Measurements from ENCODE around the gene MED12L. TPM values are rescaled to one million over a fixed set of nuclear protein-coding genes. Genes with fewer than 3 reads are reported as not detected.

The MED12L gene
- polyA plus RNA-seq, 1 donor, result 9.7 TPM

GRCh38 chr3:151256749-151257148 lies 171.3 kb downstream of the MED12L start:
- no peak for DNase-seq

GRCh38 chr3:151259664-151260063 lies 174.2 kb downstream of the MED12L start:
- DNase-seq, result no peak

- no peak for DNase-seq
Observed at GRCh38 chr3:151262871-151263525, 177.5 kb downstream of the MED12L start.

- DNase-seq, result no peak
Observed at GRCh38 chr3:151264605-151265004, 179.1 kb downstream of the MED12L start.

GRCh38 chr3:151265166-151265565 lies 179.7 kb downstream of the MED12L start:
- no peak for DNase-seq

GRCh38 chr3:151265866-151266265 lies 180.4 kb downstream of the MED12L start:
- DNase-seq, result no peak

GRCh38 chr3:151267066-151267465 lies 181.6 kb downstream of the MED12L start:
- DNase-seq, result no peak

GRCh38 chr3:151268267-151269235 lies 183.1 kb downstream of the MED12L start:
- no peak for DNase-seq

GRCh38 chr3:151269631-151270030 lies 184.2 kb downstream of the MED12L start:
- DNase-seq, result peak; percentile 45

GRCh38 chr3:151275091-151275490 lies 189.6 kb downstream of the MED12L start:
- DNase-seq, result no peak

- no peak for DNase-seq
Observed at GRCh38 chr3:151276038-151276686, 190.7 kb downstream of the MED12L start.

GRCh38 chr3:151276687-151277042 lies 191.2 kb downstream of the MED12L start:
- DNase-seq, result no peak

GRCh38 chr3:151278230-151278629 lies 192.8 kb downstream of the MED12L start, which contains the start of gene P2RY14:
Gene P2RY14 (minus strand): TSS chr3:151278542. CDS start chr3:151214316, 64,226 bp downstream.
- DNase-seq, result no peak

- peak; percentile 78 for DNase-seq
Observed at GRCh38 chr3:151281671-151282324, 196.3 kb downstream of the MED12L start.

- peak; percentile 52 for DNase-seq
Observed at GRCh38 chr3:151282921-151283320, 197.5 kb downstream of the MED12L start.

GRCh38 chr3:151283387-151283786 lies 197.9 kb downstream of the MED12L start:
- DNase-seq, result no peak

- no peak for DNase-seq
Observed at GRCh38 chr3:151283907-151284461, 198.5 kb downstream of the MED12L start.

GRCh38 chr3:151285940-151286339 lies 200.5 kb downstream of the MED12L start:
- no peak for DNase-seq

GRCh38 chr3:151289445-151289844 lies 204.0 kb downstream of the MED12L start:
- no peak for DNase-seq

GRCh38 chr3:151290673-151291072 lies 205.2 kb downstream of the MED12L start:
- DNase-seq, result peak; percentile 31

- no peak for DNase-seq
Observed at GRCh38 chr3:151293127-151293526, 207.7 kb downstream of the MED12L start.

GRCh38 chr3:151296226-151296625 lies 210.8 kb downstream of the MED12L start:
- no peak for DNase-seq
